ENCODE measurements around the gene BATF2. TPM values are rescaled to one million over a fixed set of nuclear protein-coding genes. Genes with fewer than 3 reads are reported as not detected.
A peak's percentile ranks its signal among the peaks of the same experiment; 100 is the strongest.

Gene BATF2
- total RNA-seq, 6 experiments from 2014 or later = 1.9 to 2.5 (median 2.3) TPM

GRCh38 chr11:64947208-64947814, 49.5 kb downstream of the BATF2 start:
- 58% methylated on average over 5 of the region's 5 CpGs for WGBS (ENCODE audit: insufficient coverage, low coverage, low lambda C conversion rate, missing lambda C conversion rate)

More at GRCh38 chr11:64947208-64947814, 49.5 kb downstream of the BATF2 start:
- Histone ChIP-seq H3K4me3 (no peak overlapping the region), H3K4me1 (no peaks in the 10 kb centered on the region), H3K36me3 (no peaks in the 10 kb centered on the region), H3K27me3 (no peaks in the 10 kb centered on the region), H3K27ac (no peak overlapping the region), H3K9me3 (no peaks in the 10 kb centered on the region)
- intact Hi-C loops (cut with DNase I) = no loop called here
- ATAC-seq (peak; percentile 33 to 67 (median 56)), DNase-seq (no peak)
- TF ChIP-seq, protein P1, sequence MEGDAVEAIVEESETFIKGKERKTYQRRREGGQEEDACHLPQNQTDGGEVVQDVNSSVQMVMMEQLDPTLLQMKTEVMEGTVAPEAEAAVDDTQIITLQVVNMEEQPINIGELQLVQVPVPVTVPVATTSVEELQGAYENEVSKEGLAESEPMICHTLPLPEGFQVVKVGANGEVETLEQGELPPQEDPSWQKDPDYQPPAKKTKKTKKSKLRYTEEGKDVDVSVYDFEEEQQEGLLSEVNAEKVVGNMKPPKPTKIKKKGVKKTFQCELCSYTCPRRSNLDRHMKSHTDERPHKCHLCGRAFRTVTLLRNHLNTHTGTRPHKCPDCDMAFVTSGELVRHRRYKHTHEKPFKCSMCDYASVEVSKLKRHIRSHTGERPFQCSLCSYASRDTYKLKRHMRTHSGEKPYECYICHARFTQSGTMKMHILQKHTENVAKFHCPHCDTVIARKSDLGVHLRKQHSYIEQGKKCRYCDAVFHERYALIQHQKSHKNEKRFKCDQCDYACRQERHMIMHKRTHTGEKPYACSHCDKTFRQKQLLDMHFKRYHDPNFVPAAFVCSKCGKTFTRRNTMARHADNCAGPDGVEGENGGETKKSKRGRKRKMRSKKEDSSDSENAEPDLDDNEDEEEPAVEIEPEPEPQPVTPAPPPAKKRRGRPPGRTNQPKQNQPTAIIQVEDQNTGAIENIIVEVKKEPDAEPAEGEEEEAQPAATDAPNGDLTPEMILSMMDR (IDR thresholded peaks at IDR 0.05) = no peak
- TF ChIP-seq POLR2A (IDR thresholded peaks at IDR 0.05) = no peak

Small RNA genes within 50 kb of the gene (microRNA-seq; reads per million reads assigned to microRNA genes)
- 0.58 to 1.3 reads per million in 2 donors for gene MIR6879

Small RNA genes within 50 kb of the gene (small RNA-seq; reads per million reads assigned to genes)
- gene MIR6879 = 0 reads per million in 2 experiments
- 0 to 0.13 reads per million in 2 experiments for gene SNX15

Other genes with a start within 250 kb of the BATF2 start
- 1 to 10 TPM in 1 of 6 experiments, under 1 TPM in 5; 0.24 to 1.4 (median 0.47) TPM for gene PYGM, start 237.0 kb downstream of the BATF2 start, total RNA-seq
- gene SF1, start 218.4 kb downstream of the BATF2 start, total RNA-seq = 100 to 1,000 TPM in 5 of 6 experiments, 10 to 100 TPM in 1; 92.7 to 164 (median 141) TPM
- gene MAP4K2, start 193.8 kb downstream of the BATF2 start, total RNA-seq = 10 to 100 TPM in 1 of 6 experiments, 1 to 10 TPM in 5; 3.4 to 14.7 (median 4.8) TPM
- gene MEN1, start 186.4 kb downstream of the BATF2 start, total RNA-seq = 10 to 100 TPM; 13.1 to 21.5 (median 17.0) TPM
- gene CDC42BPG, start 152.3 kb downstream of the BATF2 start, total RNA-seq = 1 to 10 TPM in 1 of 6 experiments, under 1 TPM in 5; 0.63 to 1.1 (median 0.99) TPM
- 10 to 100 TPM; 18.8 to 36.1 (median 26.3) TPM for gene EHD1, start 118.3 kb downstream of the BATF2 start, total RNA-seq
- gene ATG2A, start 79.8 kb downstream of the BATF2 start, total RNA-seq = 10 to 100 TPM; 26.4 to 42.9 (median 32.2) TPM
- 10 to 100 TPM in 1 of 6 experiments, 1 to 10 TPM in 5; 6.8 to 12.6 (median 8.9) TPM for gene PPP2R5B, start 72.3 kb downstream of the BATF2 start, total RNA-seq
- under 1 TPM in 1 of 6 experiments, not detected in 5; 0.46 TPM for gene GPHA2, start 61.1 kb downstream of the BATF2 start, total RNA-seq
- gene MAJIN, start 24.9 kb downstream of the BATF2 start, total RNA-seq = under 1 TPM in 2 of 6 experiments, not detected in 4; 0.33 to 0.86 TPM
- gene ARL2, start 17.2 kb upstream of the BATF2 start, total RNA-seq = 10 to 100 TPM in 3 of 6 experiments, 1 to 10 TPM in 3; 7.3 to 26.2 (median 10.0) TPM
- gene SNX15, start 30.5 kb upstream of the BATF2 start, total RNA-seq = 10 to 100 TPM in 1 of 6 experiments, 1 to 10 TPM in 5; 6.4 to 10.3 (median 8.7) TPM
- gene SAC3D1, start 44.2 kb upstream of the BATF2 start, total RNA-seq = 10 to 100 TPM in 2 of 6 experiments, 1 to 10 TPM in 4; 4.2 to 13.8 (median 5.8) TPM
- 1 to 10 TPM in 5 of 6 experiments, under 1 TPM in 1; 0.83 to 3.5 (median 1.4) TPM for gene NAALADL1, start 61.6 kb upstream of the BATF2 start, total RNA-seq
- gene CDCA5, start 87.1 kb upstream of the BATF2 start, total RNA-seq = 1 to 10 TPM in 3 of 6 experiments, under 1 TPM in 3; 0.31 to 2.3 (median 1.0) TPM
- 10 to 100 TPM; 15.4 to 22.4 (median 18.0) TPM for gene ZFPL1, start 87.3 kb upstream of the BATF2 start, total RNA-seq
- gene VPS51, start 99.2 kb upstream of the BATF2 start, total RNA-seq = 100 to 1,000 TPM in 2 of 6 experiments, 10 to 100 TPM in 4; 41.5 to 170 (median 50.2) TPM
- 100 to 1,000 TPM in 1 of 6 experiments, 10 to 100 TPM in 5; 25.6 to 112 (median 37.8) TPM for gene TM7SF2, start 114.9 kb upstream of the BATF2 start, total RNA-seq
- gene ZNHIT2, start 120.7 kb upstream of the BATF2 start, total RNA-seq = 10 to 100 TPM in 2 of 6 experiments, 1 to 10 TPM in 4; 4.9 to 15.7 (median 6.2) TPM
- 100 to 1,000 TPM; 287 to 472 (median 343) TPM for gene FAU, start 125.2 kb upstream of the BATF2 start, total RNA-seq
- gene MRPL49, start 125.3 kb upstream of the BATF2 start, total RNA-seq = 10 to 100 TPM; 26.3 to 51.7 (median 28.4) TPM
- 100 to 1,000 TPM in 4 of 6 experiments, 10 to 100 TPM in 2; 73.0 to 120 (median 109) TPM for gene SYVN1, start 137.5 kb upstream of the BATF2 start, total RNA-seq
- 1 to 10 TPM in 2 of 6 experiments, under 1 TPM in 2, not detected in 2; 0.49 to 1.8 (median 0.87) TPM for gene SPDYC, start 173.3 kb upstream of the BATF2 start, total RNA-seq
- gene CAPN1, start 185.0 kb upstream of the BATF2 start, total RNA-seq = 100 to 1,000 TPM in 1 of 6 experiments, 10 to 100 TPM in 5; 55.7 to 124 (median 83.1) TPM